LNCAP (cell line): ENCODE measurements around the gene GRK5.

Experiments
- CTCF ChIP-seq: fragments of 450-650 bp; IDR thresholded peaks from 2 replicates; pipeline ENCODE4 v1.5.1; 2017; ENCODE audit warnings: mild to moderate bottlenecking

GRK5 gene

GRCh38 chr10:119394657-119395279 is 187.4 kb downstream of the GRK5 start:
- no peak for TF ChIP-seq CTCF

GRCh38 chr10:119395280-119396007 is 188.1 kb downstream of the GRK5 start:
- TF ChIP-seq CTCF: no peak

- TF ChIP-seq CTCF: no peak
Measured at GRCh38 chr10:119396008-119396708, 188.8 kb downstream of the GRK5 start.

- TF ChIP-seq CTCF: no peak
Measured at GRCh38 chr10:119396709-119397071, 189.3 kb downstream of the GRK5 start.

- TF ChIP-seq CTCF: no peak
Measured at GRCh38 chr10:119397416-119397815, 190.0 kb downstream of the GRK5 start.

- no peak for TF ChIP-seq CTCF
Measured at GRCh38 chr10:119398996-119399395, 191.6 kb downstream of the GRK5 start.

GRCh38 chr10:119399466-119399865 is 192.1 kb downstream of the GRK5 start:
- no peak for TF ChIP-seq CTCF
